Glutamatergic neuron (in vitro differentiated cells): ENCODE data around the gene CADM1. TPM values are rescaled to one million over a fixed set of nuclear protein-coding genes. Genes with fewer than 3 reads are reported as not detected.

Experiments used
- DNase-seq: peaks from one replicate; pipeline ENCODE4 v3.0.0; 2022
- H3K27ac Mint-ChIP-seq: one replicate; pipeline ENCODE4 v1.8.0; 2020; ENCODE audit warnings: mild to moderate bottlenecking, mixed read lengths, inconsistent platforms; ENCODE audit not compliant: unreplicated experiment
- H3K27me3 Mint-ChIP-seq: one replicate; pipeline ENCODE4 v1.8.0; 2020; ENCODE audit warnings: mild to moderate bottlenecking, moderate library complexity, mixed read lengths, inconsistent platforms; ENCODE audit not compliant: unreplicated experiment
- H3K36me3 Mint-ChIP-seq: one replicate; pipeline ENCODE4 v1.8.0; 2020; ENCODE audit warnings: mild to moderate bottlenecking, mixed read lengths, inconsistent platforms; ENCODE audit not compliant: unreplicated experiment
- H3K4me1 Mint-ChIP-seq: one replicate; pipeline ENCODE4 v1.8.0; 2020; ENCODE audit warnings: mild to moderate bottlenecking, low read depth, mixed read lengths, inconsistent platforms; ENCODE audit not compliant: unreplicated experiment
- H3K4me3 Mint-ChIP-seq: one replicate; pipeline ENCODE4 v1.8.0; 2020; ENCODE audit warnings: mild to moderate bottlenecking, mixed read lengths, inconsistent platforms; ENCODE audit not compliant: unreplicated experiment
- H3K9me3 Mint-ChIP-seq: one replicate; pipeline ENCODE4 v1.8.0; 2020; ENCODE audit warnings: mild to moderate bottlenecking, moderate library complexity, mixed read lengths, inconsistent platforms; ENCODE audit not compliant: unreplicated experiment
- total RNA-seq: library from RNA; stranded (reverse); fragmentation: NEBNext Ultra II Directional; extraction: Animal tissue kit (Norgen Biotek cat#: 25700); gene quantifications from one replicate; pipeline ENCODE4 v1.2.1, GENCODE V29; 2021; ENCODE audit not compliant: unreplicated experiment
- TF ChIP-seq, protein P1 (sequence below): fragments of 200-600 bp; sonication (generic); IDR thresholded peaks from one replicate; pipeline ENCODE4 v1.5.0; 2021; ENCODE audit not compliant: partially characterized antibody, unreplicated experiment

The CADM1 gene
- total RNA-seq, 1 donor from 2014 or later = 1,339 TPM

DNA sequence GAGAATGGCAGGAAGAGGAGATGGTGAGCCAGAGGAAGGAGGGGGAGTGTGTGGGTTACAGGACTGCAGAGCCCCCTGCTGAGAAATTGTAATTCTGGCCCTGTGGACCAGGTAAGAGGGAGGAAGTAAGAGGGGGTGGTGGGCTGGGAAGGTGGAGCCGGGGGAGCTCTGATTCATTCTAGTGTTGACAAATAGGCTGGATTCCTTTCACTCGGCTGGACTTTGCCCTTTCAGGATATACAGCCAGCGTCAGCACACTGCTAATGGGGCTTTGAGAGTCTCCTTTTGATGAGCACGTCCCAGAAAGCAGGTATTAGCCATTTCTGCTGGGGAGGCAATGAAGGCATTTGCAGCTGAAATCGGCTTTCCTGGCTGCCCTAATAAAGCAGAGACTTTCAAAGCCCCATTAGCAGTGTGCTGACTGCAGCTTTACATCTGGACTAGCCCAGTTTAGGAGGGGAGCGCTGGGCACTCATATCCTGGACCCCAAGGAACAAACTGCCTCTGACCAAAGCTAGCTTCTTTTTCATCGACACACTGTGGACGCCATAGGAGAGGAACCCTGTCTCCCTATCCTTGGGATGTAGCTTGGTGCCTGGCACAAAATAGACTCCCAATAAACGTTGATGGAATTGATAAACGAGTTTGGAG is 44.8 kb upstream of the CADM1 start:
- H3K4me1 Mint-ChIP-seq = peaks cover 1% of the 10 kb centered on the region
- no peak overlapping the region for H3K4me3 Mint-ChIP-seq
- H3K36me3 Mint-ChIP-seq = no peaks in the 10 kb centered on the region
- no peak for DNase-seq
- H3K9me3 Mint-ChIP-seq = no peaks in the 10 kb centered on the region
- TF ChIP-seq, protein P1, sequence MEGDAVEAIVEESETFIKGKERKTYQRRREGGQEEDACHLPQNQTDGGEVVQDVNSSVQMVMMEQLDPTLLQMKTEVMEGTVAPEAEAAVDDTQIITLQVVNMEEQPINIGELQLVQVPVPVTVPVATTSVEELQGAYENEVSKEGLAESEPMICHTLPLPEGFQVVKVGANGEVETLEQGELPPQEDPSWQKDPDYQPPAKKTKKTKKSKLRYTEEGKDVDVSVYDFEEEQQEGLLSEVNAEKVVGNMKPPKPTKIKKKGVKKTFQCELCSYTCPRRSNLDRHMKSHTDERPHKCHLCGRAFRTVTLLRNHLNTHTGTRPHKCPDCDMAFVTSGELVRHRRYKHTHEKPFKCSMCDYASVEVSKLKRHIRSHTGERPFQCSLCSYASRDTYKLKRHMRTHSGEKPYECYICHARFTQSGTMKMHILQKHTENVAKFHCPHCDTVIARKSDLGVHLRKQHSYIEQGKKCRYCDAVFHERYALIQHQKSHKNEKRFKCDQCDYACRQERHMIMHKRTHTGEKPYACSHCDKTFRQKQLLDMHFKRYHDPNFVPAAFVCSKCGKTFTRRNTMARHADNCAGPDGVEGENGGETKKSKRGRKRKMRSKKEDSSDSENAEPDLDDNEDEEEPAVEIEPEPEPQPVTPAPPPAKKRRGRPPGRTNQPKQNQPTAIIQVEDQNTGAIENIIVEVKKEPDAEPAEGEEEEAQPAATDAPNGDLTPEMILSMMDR = no peak
- H3K27me3 Mint-ChIP-seq = no peaks in the 10 kb centered on the region
- no peak overlapping the region for H3K27ac Mint-ChIP-seq

DNA sequence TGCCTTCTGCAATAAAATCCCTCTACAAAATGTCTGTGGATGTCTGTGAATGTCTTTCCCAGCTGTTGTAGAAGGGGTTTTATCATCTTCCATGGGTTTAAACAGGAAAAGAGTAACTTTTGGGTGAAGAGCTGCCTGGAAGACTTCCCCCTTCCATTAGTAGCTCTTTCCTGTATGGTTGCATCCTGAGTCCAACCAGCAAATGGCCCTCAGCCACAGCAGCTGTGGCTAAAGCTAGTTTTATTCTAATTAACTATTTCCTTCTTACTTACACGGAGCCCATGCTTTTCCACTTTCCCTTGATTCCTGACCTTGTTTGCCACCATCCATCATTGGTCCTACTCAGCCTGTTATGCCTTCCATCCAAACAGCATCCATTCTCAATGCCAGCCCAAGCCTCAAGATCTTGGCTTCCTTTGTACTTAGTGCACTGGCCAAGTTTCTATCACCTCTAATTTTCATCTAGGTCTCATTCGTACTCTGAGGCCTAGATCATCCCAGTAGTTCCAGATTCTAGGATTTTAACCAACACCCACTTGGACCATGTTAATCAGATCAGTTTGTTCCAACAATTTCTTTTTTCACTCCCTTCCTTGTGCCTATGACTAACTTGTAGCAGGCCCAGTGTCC is 41.5 kb upstream of the CADM1 start:
- Mint-ChIP-seq H3K9me3 (no peaks in the 10 kb centered on the region), H3K4me3 (no peak overlapping the region), H3K27me3 (no peaks in the 10 kb centered on the region), H3K4me1 (peaks cover 1% of the 10 kb centered on the region), H3K27ac (no peak overlapping the region), H3K36me3 (no peaks in the 10 kb centered on the region)
- no peak for DNase-seq
- TF ChIP-seq, protein P1 = no peak

DNA sequence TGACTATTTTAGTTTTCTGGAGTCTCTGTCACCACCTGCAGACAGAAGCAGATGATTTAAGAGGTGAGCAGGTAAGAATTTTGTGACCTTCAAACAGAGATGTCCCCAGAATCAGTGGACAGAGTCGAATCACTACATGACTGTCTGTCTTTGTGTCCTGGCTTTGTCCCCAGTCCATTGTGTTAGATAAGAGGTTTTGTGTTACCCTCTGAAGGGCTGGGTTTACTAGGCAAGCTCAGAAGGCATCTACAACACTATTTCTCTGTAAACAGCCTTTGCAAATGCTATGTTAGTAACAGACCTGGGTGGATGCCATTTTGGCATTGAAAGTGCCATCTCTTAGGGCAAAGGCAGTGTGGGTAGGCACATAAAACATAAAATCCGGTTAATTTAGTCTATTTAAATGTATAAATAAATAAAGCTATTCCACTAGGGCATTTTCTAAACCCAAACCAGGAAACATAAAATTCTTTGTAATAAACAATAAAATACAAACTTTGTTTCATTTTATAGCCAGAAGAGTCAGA is 40.3 kb upstream of the CADM1 start:
- no peaks in the 10 kb centered on the region for H3K27me3 Mint-ChIP-seq
- peaks cover 1% of the 10 kb centered on the region for H3K4me1 Mint-ChIP-seq
- H3K27ac Mint-ChIP-seq = no peak overlapping the region
- DNase-seq = no peak
- H3K36me3 Mint-ChIP-seq = no peaks in the 10 kb centered on the region
- TF ChIP-seq, protein P1 = no peak
- no peaks in the 10 kb centered on the region for H3K9me3 Mint-ChIP-seq
- no peak overlapping the region for H3K4me3 Mint-ChIP-seq

DNA sequence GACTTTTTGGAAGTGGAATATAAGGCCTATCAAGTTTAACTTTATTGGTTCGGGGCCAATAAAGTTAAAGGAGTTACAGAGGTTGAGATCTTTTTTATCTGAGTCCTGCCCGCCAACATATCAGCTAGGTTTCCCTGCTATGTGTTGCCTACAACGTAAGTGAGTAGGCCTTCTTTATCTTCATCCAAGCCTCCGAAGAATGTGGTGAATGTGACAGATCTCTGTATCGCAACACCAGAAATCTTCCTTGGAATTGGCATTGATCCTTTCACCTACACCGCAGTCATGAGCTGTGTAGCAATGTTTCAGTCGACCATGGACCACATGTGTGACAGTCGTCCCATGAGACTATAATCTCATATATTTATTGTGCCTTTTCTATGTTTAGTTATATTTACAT is 37.3 kb upstream of the CADM1 start:
- peaks cover 5% of the 10 kb centered on the region for H3K4me1 Mint-ChIP-seq
- no peak overlapping the region for H3K4me3 Mint-ChIP-seq
- H3K36me3 Mint-ChIP-seq = no peaks in the 10 kb centered on the region
- TF ChIP-seq, protein P1 = no peak
- no peak overlapping the region for H3K27ac Mint-ChIP-seq
- H3K27me3 Mint-ChIP-seq = no peaks in the 10 kb centered on the region
- DNase-seq = no peak
- no peaks in the 10 kb centered on the region for H3K9me3 Mint-ChIP-seq

DNA sequence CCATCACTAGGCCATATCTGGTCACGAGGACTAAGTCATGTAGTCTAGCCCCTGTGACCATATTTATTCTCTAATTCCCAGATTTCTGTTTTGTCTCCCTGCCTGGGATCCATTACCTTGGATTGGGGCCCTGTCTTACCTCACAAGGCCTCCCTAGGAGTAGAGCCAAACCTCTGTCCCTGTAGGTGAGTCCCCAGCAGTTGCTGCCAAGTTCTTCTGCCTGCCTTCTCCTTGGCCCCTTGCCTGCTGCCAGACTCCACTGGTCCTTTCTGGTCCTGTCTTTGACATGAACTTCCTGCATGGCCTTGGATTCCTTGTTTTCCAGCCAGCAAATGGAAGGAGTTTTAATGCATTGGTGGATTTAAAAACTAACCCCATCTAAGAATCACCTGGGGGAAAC is 35.6 kb upstream of the CADM1 start:
- TF ChIP-seq, protein P1 = no peak
- Mint-ChIP-seq H3K27ac (no peak overlapping the region), H3K4me3 (no peak overlapping the region), H3K27me3 (no peaks in the 10 kb centered on the region), H3K36me3 (no peaks in the 10 kb centered on the region), H3K9me3 (no peaks in the 10 kb centered on the region), H3K4me1 (peaks cover 14% of the 10 kb centered on the region)
- DNase-seq = no peak
